ENCODE measurements around the gene ATP8B1. TPM values are rescaled to one million over a fixed set of nuclear protein-coding genes. Genes with fewer than 3 reads are reported as not detected.

Gene ATP8B1
- polyA plus RNA-seq, 1 experiment: 77.6 TPM

DNA sequence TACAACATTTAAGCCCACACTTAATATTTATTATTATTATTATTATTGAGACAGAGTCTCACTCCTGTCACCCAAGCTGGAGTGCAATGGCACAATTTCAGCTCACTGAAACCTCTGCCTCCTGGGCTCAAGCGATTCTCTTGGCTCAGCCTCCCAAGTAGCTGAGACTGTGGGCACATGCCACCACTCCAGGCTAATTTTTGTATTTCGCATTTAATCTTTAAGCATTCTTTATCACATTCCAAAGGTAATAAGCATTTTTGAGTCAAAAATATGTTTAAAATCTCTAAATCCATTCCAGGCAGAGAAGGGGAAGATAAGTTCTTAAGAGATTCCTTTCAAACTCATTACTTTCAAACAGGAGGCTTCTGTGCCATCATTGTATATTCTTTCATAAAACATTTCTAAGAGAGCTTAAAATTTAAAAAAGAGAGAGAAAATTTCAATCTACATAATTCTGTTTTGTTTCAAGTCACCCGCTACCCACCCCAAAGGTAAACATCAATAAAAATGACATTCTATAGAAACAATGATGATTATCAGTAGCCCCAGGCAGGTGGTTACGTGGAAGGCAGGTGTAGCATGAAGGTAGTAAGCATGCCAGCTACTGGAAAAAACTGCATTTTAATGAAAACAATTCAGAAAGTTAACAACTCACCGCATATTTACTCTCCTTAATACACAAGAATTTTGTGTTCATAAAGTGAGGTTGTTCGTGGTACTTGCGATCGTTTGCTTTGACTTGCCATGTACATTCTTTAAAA lies 97.1 kb downstream of the ATP8B1 start:
- TF ChIP-seq, protein P1, sequence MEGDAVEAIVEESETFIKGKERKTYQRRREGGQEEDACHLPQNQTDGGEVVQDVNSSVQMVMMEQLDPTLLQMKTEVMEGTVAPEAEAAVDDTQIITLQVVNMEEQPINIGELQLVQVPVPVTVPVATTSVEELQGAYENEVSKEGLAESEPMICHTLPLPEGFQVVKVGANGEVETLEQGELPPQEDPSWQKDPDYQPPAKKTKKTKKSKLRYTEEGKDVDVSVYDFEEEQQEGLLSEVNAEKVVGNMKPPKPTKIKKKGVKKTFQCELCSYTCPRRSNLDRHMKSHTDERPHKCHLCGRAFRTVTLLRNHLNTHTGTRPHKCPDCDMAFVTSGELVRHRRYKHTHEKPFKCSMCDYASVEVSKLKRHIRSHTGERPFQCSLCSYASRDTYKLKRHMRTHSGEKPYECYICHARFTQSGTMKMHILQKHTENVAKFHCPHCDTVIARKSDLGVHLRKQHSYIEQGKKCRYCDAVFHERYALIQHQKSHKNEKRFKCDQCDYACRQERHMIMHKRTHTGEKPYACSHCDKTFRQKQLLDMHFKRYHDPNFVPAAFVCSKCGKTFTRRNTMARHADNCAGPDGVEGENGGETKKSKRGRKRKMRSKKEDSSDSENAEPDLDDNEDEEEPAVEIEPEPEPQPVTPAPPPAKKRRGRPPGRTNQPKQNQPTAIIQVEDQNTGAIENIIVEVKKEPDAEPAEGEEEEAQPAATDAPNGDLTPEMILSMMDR (IDR thresholded peaks at IDR 0.05; ENCODE audit: low read depth, low read length): no peak
- no peak for DNase-seq (ENCODE audit: low read depth, low spot score)
- Histone ChIP-seq H3K27ac (ENCODE audit: low read depth, low read length) (no peak overlapping the region), H3K9me3 (ENCODE audit: control insufficient read depth, insufficient read depth, low read length) (no peaks in the 10 kb centered on the region), H3K27me3 (ENCODE audit: control insufficient read depth, insufficient read depth, low read length) (no peaks in the 10 kb centered on the region), H3K4me3 (ENCODE audit: low read depth, low read length) (no peak overlapping the region)
- CTCF ChIA-PET: no interaction called here
- POLR2A ChIA-PET: no interaction called here

DNA sequence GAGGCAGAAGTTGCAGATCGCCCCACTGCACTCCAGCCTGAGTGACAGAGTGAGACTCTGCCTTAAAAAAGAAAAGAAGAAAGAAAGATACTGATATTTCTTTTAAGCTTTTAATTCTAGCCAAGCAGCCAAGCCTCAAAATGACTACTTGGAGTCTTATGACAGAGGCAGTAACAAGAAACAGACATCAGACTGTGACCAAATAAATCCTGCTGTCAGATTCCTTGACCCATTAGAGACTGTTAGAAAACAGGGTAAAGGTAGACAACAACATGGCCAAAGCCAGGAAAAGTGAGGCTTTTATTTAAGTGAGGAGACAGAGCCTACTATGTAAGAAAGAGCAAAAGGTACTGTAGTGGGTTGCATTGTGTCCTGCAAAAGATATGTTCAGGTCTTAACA lies 98.1 kb downstream of the ATP8B1 start:
- CTCF ChIA-PET: no interaction called here
- Histone ChIP-seq H3K4me3 (ENCODE audit: low read depth, low read length) (no peak overlapping the region), H3K27me3 (ENCODE audit: control insufficient read depth, insufficient read depth, low read length) (no peaks in the 10 kb centered on the region), H3K9me3 (ENCODE audit: control insufficient read depth, insufficient read depth, low read length) (no peaks in the 10 kb centered on the region), H3K27ac (ENCODE audit: low read depth, low read length) (no peak overlapping the region)
- TF ChIP-seq, protein P1 (IDR thresholded peaks at IDR 0.05; ENCODE audit: low read depth, low read length): no peak
- POLR2A ChIA-PET: no interaction called here
- no peak for DNase-seq (ENCODE audit: low read depth, low spot score)

DNA sequence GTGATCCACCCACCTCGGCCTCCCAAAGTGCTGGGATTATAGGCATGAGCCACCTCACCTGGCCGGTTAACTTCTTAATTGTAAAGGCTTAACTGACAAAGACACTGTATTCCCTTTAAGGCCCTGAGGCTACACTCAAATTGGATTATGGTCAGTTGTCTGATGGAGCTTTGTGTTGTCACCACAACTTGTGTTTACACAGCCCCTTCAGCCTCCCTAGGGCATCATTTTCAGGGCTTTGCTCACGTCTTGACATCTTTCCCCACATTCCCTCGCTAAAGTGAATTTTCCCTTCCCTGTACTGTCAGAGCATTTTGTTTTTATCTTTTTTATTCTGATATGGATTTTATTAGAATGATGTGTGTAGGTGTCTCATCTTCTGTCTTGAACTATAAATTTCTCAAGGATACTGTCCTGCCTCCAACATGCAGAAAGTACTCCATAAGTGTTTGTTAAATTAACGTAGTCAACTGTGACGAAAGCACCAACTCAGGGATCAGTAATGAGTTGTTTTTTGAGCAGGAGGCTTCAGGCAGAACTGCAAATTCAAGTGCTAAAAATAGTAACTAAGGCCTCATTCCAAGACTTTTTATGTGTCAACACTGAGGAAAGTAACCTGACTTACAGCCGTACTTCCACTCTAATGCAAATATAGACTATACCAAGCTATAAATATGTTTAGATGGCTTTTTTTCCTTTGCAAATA lies 104.4 kb downstream of the ATP8B1 start:
- H3K27ac ChIP-seq (ENCODE audit: low read depth, low read length): peak overlapping the region; percentile 22
- H3K27me3 ChIP-seq (ENCODE audit: control insufficient read depth, insufficient read depth, low read length): no peaks in the 10 kb centered on the region
- H3K4me3 ChIP-seq (ENCODE audit: low read depth, low read length): no peak overlapping the region
- no peaks in the 10 kb centered on the region for H3K9me3 ChIP-seq (ENCODE audit: control insufficient read depth, insufficient read depth, low read length)
- peak; percentile 23 for DNase-seq (ENCODE audit: low read depth, low spot score)
- TF ChIP-seq, protein P1 (IDR thresholded peaks at IDR 0.05; ENCODE audit: low read depth, low read length): no peak
- ChIA-PET CTCF (no interaction called here), POLR2A (no interaction called here)

GRCh38 chr18:57697426-57697825 lies 105.7 kb downstream of the ATP8B1 start:
- no peaks in the 10 kb centered on the region for H3K9me3 ChIP-seq (ENCODE audit: control insufficient read depth, insufficient read depth, low read length)
- ChIA-PET POLR2A (no interaction called here), CTCF (no interaction called here)
- H3K27me3 ChIP-seq (ENCODE audit: control insufficient read depth, insufficient read depth, low read length): no peaks in the 10 kb centered on the region
- H3K4me3 ChIP-seq (ENCODE audit: low read depth, low read length): no peak overlapping the region
- H3K27ac ChIP-seq (ENCODE audit: low read depth, low read length): peak overlapping the region; percentile 11
- DNase-seq (ENCODE audit: low read depth, low spot score): no peak
- TF ChIP-seq, protein P1 (IDR thresholded peaks at IDR 0.05; ENCODE audit: low read depth, low read length): no peak

DNA sequence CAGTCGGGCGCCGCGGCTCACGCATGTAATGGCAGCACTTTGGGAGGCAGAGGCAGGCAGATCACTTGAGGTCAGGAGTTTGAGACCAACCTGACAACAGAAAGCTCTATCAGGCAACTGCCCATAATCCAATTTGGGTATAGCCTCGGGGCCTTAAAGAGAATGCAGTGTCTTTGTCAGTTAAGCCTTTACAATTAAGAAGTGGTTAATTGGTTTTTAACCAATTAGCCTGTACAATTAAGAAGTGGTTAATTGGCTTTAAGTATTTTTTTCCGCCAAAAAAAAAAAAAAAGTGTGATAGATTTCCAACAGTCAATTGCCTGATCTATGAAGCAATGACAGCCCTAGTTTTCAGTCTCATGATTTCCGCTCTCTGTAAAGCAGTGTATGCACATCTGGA lies 106.8 kb downstream of the ATP8B1 start:
- DNase-seq (ENCODE audit: low read depth, low spot score): no peak
- Histone ChIP-seq H3K9me3 (ENCODE audit: control insufficient read depth, insufficient read depth, low read length) (no peaks in the 10 kb centered on the region), H3K27me3 (ENCODE audit: control insufficient read depth, insufficient read depth, low read length) (no peaks in the 10 kb centered on the region), H3K4me3 (ENCODE audit: low read depth, low read length) (no peak overlapping the region), H3K27ac (ENCODE audit: low read depth, low read length) (peak overlapping the region; percentile 11)
- CTCF ChIA-PET: no interaction called here
- TF ChIP-seq, protein P1 (IDR thresholded peaks at IDR 0.05; ENCODE audit: low read depth, low read length): no peak
- POLR2A ChIA-PET: interaction anchor here (1.4 kb wide), 1 partner anchor 41 kb away, joined by 4 read pairs; no protein-coding TSS in a partner anchor

Measured in AG04450 (cell line).